GM21381 (cell line): Measurements from ENCODE around the gene TMEM11.

Experiments used
- ATAC-seq: cut with Tn5 transposase; IDR thresholded peaks from one replicate; pipeline ENCODE4 v1.9.1; 2021; ENCODE audit warnings: mild to moderate bottlenecking, moderate library complexity; ENCODE audit not compliant: unreplicated experiment

TMEM11 gene

GRCh38 chr17:21186399-21187187, 27.4 kb downstream of the TMEM11 start:
- ATAC-seq: no peak

GRCh38 chr17:21185061-21185460, 28.9 kb downstream of the TMEM11 start:
- ATAC-seq: no peak

GRCh38 chr17:21184570-21184969, 29.4 kb downstream of the TMEM11 start:
- no peak for ATAC-seq

DNA sequence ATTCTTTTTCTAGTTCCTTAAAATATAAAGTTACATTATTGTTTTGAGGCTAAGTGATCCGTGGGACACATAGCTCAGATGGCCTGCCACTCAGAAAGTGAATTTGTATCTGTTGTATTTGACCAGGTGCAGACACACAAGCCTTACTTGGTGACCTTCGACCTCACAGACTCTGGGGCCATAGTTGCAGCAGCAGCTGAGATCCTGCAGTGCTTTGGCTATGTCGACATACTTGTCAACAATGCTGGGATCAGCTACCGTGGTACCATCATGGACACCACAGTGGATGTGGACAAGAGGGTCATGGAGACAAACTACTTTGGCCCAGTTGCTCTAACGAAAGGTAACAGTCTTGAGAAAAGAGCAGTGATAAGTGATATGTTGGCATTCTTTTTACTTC, 30.5 kb downstream of the TMEM11 start:
- no peak for ATAC-seq

GRCh38 chr17:21177854-21178600, 35.9 kb downstream of the TMEM11 start:
- ATAC-seq: no peak

DNA sequence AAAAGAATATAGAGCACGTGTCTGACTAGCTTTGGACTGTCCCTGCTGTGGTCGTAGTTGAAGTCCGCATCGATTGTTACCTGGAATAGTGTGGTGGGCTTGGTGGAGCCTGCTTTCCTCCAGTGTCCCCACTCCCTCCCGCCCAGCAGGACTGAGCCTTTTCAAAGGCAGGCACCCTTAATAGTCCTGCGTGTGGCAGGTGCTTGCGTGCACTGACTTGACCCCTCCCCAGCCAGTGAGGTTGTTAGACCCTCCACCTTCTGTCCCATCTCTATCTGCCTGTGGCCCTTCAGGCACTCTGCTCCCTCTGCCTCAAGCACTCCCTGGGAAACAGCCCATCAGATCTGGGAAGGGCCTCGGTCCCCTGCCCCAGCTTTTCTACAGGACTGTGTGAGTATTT, 36.6 kb downstream of the TMEM11 start:
- ATAC-seq: no peak

DNA sequence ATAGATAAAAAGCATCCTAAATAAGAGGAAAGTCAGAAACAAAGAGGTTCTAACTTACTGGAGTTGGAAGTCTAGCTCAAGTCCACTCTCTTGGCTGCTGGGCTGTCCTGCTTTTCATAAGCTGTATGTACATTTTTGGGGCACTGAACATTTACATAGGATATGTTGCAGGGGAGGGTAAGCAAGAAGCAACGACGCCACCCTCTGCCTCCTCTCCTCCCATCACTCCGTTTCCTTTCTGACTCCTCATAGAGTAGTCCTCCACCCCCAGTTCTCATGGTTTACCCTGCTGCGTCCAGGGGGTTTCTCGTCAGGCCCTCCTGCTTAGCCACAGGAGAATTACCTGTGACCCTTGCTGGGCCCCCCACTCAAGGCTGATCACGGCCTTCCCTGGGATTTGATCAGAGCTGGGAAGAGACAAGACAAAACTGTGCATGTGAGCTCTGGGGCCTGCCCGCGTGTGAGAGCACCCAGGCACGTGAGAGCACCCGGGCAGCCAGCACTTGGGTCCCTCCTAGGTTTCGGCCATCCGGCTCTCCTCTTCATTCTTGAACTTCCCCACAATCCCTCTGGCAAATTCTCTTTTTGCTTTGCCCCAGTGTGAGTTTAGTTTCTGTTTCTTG, 37.1 kb downstream of the TMEM11 start:
- ATAC-seq: no peak

GRCh38 chr17:21174713-21175112, 39.2 kb downstream of the TMEM11 start:
- ATAC-seq: no peak

- no peak for ATAC-seq
Measured at GRCh38 chr17:21174186-21174585, 39.8 kb downstream of the TMEM11 start.

DNA sequence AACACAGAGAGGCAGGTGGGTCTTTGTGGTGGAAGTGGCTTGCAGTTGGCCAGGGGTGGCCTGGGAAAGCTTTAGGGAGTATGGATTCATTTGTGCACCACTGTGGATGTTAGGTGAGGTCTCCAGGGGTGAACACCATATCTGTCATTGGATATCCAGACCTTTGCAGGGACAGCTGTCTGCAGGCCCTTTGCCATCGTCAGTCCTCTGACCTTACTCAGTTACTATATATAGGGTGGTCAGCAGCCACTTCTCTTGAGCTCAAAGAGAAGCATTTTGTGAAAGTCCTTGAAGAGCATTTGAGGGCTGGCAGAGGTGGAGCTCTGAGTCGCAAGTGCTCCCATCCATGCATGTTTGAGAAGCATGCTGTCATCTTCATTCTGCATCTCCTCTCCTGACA, 40.4 kb downstream of the TMEM11 start:
- ATAC-seq: no peak

DNA sequence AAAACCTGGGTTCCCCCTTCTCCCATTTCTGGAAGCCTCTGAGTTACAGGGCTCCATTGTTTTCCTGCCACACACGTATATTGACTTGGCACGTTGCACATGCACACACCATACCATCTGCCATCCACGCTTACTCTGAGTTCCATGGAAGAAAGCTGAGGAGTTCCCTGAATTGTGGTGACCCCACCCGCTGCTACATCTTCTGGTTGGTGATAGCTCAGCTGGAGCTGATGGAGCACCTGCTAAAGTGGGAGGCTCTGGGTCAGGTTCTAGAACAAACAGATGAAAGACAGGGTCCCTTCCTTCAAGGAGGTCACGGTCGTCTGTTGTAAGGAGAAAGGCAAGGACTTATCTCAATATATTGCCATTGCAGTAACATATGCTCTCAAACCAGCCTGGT, 41.1 kb downstream of the TMEM11 start:
- ATAC-seq: no peak

DNA sequence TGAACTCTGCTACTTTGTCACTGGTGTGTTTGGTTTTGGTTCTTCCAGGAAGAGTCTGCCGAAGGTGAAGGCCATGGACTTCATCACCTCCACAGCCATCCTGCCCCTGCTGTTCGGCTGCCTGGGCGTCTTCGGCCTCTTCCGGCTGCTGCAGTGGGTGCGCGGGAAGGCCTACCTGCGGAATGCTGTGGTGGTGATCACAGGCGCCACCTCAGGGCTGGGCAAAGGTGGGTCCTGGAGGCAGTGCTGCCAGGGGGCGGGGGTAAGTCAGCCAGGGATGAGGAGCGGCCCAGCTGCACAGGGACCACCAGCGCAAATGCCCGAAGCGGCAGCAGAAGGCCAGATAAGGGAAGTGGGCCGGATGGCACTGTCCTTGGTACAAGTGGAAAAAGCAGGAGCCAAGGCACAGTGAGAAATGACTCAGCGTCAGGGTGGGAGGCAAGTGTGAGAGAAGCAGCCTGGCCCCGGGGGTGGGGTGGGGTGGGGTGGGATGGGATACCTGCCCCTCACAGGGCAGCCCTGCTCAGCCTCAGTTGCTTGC, 41.9 kb downstream of the TMEM11 start:
- no peak for ATAC-seq

DNA sequence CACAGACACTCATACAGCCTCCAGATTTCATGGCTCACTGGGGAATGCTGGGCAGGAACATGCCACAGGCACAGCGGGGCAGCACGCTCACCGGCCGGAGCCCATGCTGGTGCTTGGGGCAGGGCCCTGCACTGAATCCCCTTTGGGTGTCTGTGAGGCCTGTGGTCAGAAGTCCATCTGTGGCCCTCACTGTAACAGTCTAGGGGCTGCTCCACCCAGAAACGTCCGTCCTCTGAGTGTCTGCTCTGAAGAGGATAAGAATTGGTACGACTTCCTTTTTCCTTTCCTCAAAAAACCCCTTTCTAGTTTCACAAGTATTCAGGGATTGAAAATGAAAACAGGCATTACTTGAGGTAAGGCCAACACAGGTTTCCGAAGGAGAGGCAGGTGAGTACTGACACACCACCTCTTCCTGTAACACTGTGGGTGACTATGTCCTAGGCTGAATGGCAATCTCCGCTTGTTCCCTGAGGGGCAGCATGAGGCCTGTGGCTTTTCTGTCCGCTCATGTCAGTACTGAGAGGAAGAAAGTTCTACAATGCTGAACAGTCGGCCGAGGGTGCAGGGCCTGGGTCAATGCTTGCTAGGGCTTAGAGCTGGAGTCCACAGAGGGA, 42.5 kb downstream of the TMEM11 start:
- peak; percentile 70 for ATAC-seq

GRCh38 chr17:21170809-21171208, 43.2 kb downstream of the TMEM11 start:
- no peak for ATAC-seq

DNA sequence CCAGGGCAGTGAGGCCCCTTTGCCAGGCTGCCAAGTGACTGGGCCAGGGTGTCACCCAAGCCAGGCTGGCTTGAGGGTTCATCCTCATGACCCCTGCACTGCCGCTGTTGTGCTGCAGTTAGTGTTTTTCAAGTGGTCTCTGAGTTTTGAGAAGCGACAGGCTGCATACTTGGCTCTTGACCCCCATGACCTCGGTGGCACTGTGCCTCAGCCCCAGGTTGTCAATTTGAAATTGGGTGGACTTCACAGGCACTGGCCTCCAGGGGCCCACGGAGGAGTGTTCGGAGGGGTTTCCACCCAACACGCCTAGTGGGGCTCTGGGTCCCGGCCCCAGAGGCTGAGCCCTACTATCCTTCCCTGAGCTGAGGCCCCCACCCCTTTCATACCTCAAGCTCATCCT, 44.5 kb downstream of the TMEM11 start:
- ATAC-seq: no peak

DNA sequence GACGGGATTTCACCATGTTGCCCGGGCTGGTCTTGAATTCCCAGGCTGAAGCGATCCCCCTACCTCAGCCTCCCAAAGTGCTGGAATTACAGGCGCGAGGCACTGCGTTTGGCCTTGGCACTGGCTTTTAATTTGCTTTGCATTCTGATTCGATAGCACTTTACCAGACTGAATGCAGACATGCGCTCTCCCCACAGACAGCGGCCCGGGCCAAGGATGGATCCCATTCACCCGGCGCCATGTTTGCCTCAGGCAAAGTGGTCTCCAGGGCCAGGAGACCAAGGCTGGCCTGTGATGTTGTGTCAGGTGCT, 45.5 kb downstream of the TMEM11 start:
- no peak for ATAC-seq

DNA sequence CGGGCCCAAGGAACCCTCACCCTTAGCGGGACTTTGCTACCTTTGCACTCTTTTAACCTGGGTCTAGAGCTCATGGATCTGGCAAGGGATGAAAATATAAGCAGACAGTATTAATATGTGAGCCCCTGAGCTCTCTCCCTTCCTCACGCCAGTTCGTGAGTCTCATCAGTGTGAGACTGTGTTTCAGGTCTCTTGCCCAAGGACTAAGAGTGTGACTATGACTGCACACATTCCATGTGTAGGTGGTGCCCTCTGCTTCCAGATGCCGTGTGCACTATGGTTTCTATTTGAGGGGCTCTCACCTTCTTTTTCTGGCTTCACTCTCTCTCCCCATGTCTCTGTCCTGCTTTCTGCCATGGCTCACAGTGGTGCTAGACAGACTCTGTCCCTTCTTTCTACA, 46.7 kb downstream of the TMEM11 start:
- no peak for ATAC-seq

GRCh38 chr17:21166595-21167210, 47.3 kb downstream of the TMEM11 start:
- no peak for ATAC-seq

GRCh38 chr17:21165922-21166594, 47.9 kb downstream of the TMEM11 start:
- ATAC-seq: no peak

- no peak for ATAC-seq
Measured at GRCh38 chr17:21164620-21165019, 49.3 kb downstream of the TMEM11 start.
